IMR-90 (cell line): ENCODE measurements around the gene PRSS22. TPM values are rescaled to one million over a fixed set of nuclear protein-coding genes. Genes with fewer than 3 reads are reported as not detected.

ENCODE experiments used
- ATAC-seq: fragments of 200-7000 bp; cut with Tn5 transposase; 2 replicates; pipeline ENCODE4 v1.9.1; 2020; ENCODE audit warnings: low read depth, mild to moderate bottlenecking, moderate library complexity
- BruUV-seq: library from RNA; stranded (reverse); fragments of 400-500 nt; replicated peaks from 2 replicates; lab custom pipeline; 2021; lab: Mats Ljungman, UMichigan
- CTCF ChIA-PET: fragments of 300-600 bp; formaldehyde crosslinking; extraction: SDS; loops from one replicate; lab custom pipeline; 2021; ENCODE audit warnings: antibody characterized with exemption; lab: Yijun Ruan, JAX
- POLR2A ChIA-PET: fragments of 300-600 bp; sonication (Branson Sonifier 250); formaldehyde crosslinking; loops from one replicate; lab custom pipeline; 2022; ENCODE audit warnings: antibody characterized with exemption; ENCODE audit not compliant: unreplicated experiment; lab: Charles Lee
- DNase-seq: peaks from one replicate; pipeline ENCODE4 v3.0.0; 2013
- H2AFZ ChIP-seq: replicated peaks from 2 replicates; pipeline ENCODE3; 2013; ENCODE audit warnings: low read length, mild to moderate bottlenecking; ENCODE audit not compliant: poor library complexity
- H2AK5ac ChIP-seq: 2 replicates; pipeline ENCODE4 v1.6.1; 2013; ENCODE audit warnings: low read depth, low read length, inconsistent platforms
- H2AK9ac ChIP-seq: replicated peaks from 2 replicates; pipeline ENCODE3; 2013; ENCODE audit warnings: mild to moderate bottlenecking, low read depth, low read length, moderate library complexity; ENCODE audit not compliant: poor library complexity
- H2BK120ac ChIP-seq: 2 replicates; pipeline ENCODE4 v1.6.1; 2013; ENCODE audit warnings: low read depth, low read length, inconsistent platforms
- H2BK15ac ChIP-seq: 3 replicates; pipeline ENCODE4 v1.6.1; 2013; ENCODE audit warnings: low read depth, low read length, inconsistent platforms
- H2BK20ac ChIP-seq: 2 replicates; pipeline ENCODE4 v1.6.1; 2013; ENCODE audit warnings: low read depth, mild to moderate bottlenecking, inconsistent platforms, low read length, moderate library complexity
- H2BK5ac ChIP-seq: 2 replicates; pipeline ENCODE4 v1.6.1; 2013; ENCODE audit warnings: mild to moderate bottlenecking, low read depth, low read length, inconsistent platforms; ENCODE audit not compliant: poor library complexity, severe bottlenecking
- H3K14ac ChIP-seq: replicated peaks from 2 replicates; pipeline ENCODE4 v1.6.1; 2013; ENCODE audit warnings: low read depth, low read length, inconsistent platforms
- H3K18ac ChIP-seq: 2 replicates; pipeline ENCODE4 v1.6.1; 2013; ENCODE audit warnings: low read depth, low read length, control low read depth
- H3K23ac ChIP-seq: 2 replicates; pipeline ENCODE4 v1.6.1; 2013; ENCODE audit warnings: low read depth, low read length, inconsistent platforms
- H3K27ac ChIP-seq: 2 replicates; pipeline ENCODE4 v1.5.1; 2013; ENCODE audit warnings: mild to moderate bottlenecking, control low read depth, low read length; ENCODE audit not compliant: insufficient read depth
- H3K27me3 ChIP-seq: 2 replicates; pipeline ENCODE4 v1.6.1; 2013; ENCODE audit warnings: low read length; ENCODE audit not compliant: control insufficient read depth, insufficient read depth
- H3K36me3 ChIP-seq: 2 replicates; pipeline ENCODE4 v1.6.1; 2013; ENCODE audit warnings: low read length, mixed read lengths; ENCODE audit not compliant: control insufficient read depth, insufficient read depth
- H3K4ac ChIP-seq: 2 replicates; pipeline ENCODE4 v1.6.1; 2013; ENCODE audit warnings: low read depth, low read length, inconsistent platforms
- H3K4me1 ChIP-seq: 2 replicates; pipeline ENCODE4 v1.6.1; 2013; ENCODE audit warnings: low read length, mixed read lengths; ENCODE audit not compliant: control insufficient read depth, insufficient read depth
- H3K4me2 ChIP-seq: 2 replicates; pipeline ENCODE4 v1.6.1; 2013; ENCODE audit warnings: low read depth, mild to moderate bottlenecking, control low read depth, low read length, moderate library complexity
- H3K4me3 ChIP-seq: 2 replicates; pipeline ENCODE4 v1.5.1; 2013; ENCODE audit warnings: low read depth, mild to moderate bottlenecking, control low read depth, low read length, moderate library complexity; ENCODE audit not compliant: insufficient read depth
- H3K56ac ChIP-seq: 2 replicates; pipeline ENCODE4 v1.6.1; 2013; ENCODE audit warnings: low read length, inconsistent platforms; ENCODE audit not compliant: insufficient read depth; ENCODE audit errors: extremely low read depth
- H3K79me1 ChIP-seq, 2 experiments: 2 replicates each; pipeline ENCODE4 v1.6.1; 2013; ENCODE audit warnings: low read length in 2 of 2, inconsistent platforms in 1 of 2, low read depth in 1 of 2
- H3K9ac ChIP-seq: 2 replicates; pipeline ENCODE4 v1.6.1; 2013; ENCODE audit warnings: low read depth, low read length, control low read depth
- H3K9me1 ChIP-seq: 2 replicates; pipeline ENCODE4 v1.6.1; 2013; ENCODE audit warnings: low read length, inconsistent platforms; ENCODE audit not compliant: insufficient read depth
- H3K9me3 ChIP-seq: 2 replicates; pipeline ENCODE4 v1.6.1; 2013; ENCODE audit warnings: low read length; ENCODE audit not compliant: control insufficient read depth, insufficient read depth
- H4K20me1 ChIP-seq: 2 replicates; pipeline ENCODE4 v1.6.1; 2013; ENCODE audit warnings: low read length, inconsistent platforms; ENCODE audit not compliant: insufficient read depth
- H4K5ac ChIP-seq: 2 replicates; pipeline ENCODE4 v1.6.1; 2013; ENCODE audit warnings: mild to moderate bottlenecking, low read depth, low read length, control low read depth
- H4K8ac ChIP-seq, 2 experiments: 2 replicates each; pipeline ENCODE4 v1.6.1; 2013; ENCODE audit warnings: low read depth in 2 of 2, low read length in 2 of 2, control low read depth in 1 of 2, inconsistent platforms in 1 of 2
- H4K91ac ChIP-seq: 2 replicates; pipeline ENCODE4 v1.6.1; 2013; ENCODE audit warnings: low read depth, low read length, inconsistent platforms; ENCODE audit not compliant: insufficient read depth
- FOS ChIP-seq: fragments of 150-350 bp; IDR thresholded peaks from 2 replicates; pipeline ENCODE4 v1.6.1; 2016; ENCODE audit warnings: low read depth, low read length
- NFE2L2 ChIP-seq: fragments of 150-350 bp; IDR thresholded peaks from 2 replicates; pipeline ENCODE4 v1.6.1; 2016; ENCODE audit warnings: low read depth, mild to moderate bottlenecking, low read length
- RFX5 ChIP-seq: IDR thresholded peaks from 2 replicates; pipeline ENCODE4 v1.8.0; 2012; ENCODE audit warnings: low read depth, mild to moderate bottlenecking, low read length, moderate library complexity
- WGBS, 2 experiments: methylation state at CpG; one replicate each; pipeline versions ENCODE4 v1.1.5 to v1.1.7; 2013; ENCODE audit warnings: missing lambda C conversion rate in 2 of 2; ENCODE audit not compliant: insufficient read length in 1 of 2; ENCODE audit errors: extremely low coverage in 2 of 2; 5-methylcytosine and 5-hydroxymethylcytosine counted together
- dilution Hi-C: fragments of 300-500 bp; cut with HindIII; formaldehyde crosslinking; loops from one replicate; pipeline ENCODE4 v1.14.3; 2018; ENCODE audit warnings: low sequenced_read_pairs; ENCODE audit not compliant: unreplicated experiment
- in situ Hi-C: fragments of 300-500 bp; cut with MboI; formaldehyde crosslinking; loops from 3 replicates; pipeline ENCODE4 v1.14.3; 2019; ENCODE audit warnings: low sequenced_read_pairs, inconsistent platforms, mixed read lengths
- intact Hi-C: fragments of 100-400 bp; cut with micrococcal nuclease; formaldehyde crosslinking; loops from 2 replicates; pipeline ENCODE4 v1.10.0; 2022
- polyA plus RNA-seq, 3 experiments: library from polyadenylated mRNA; depleted of rRNA; stranded (reverse); fragments of >200 nt; gene quantifications; 2 replicates each; pipeline ENCODE4 v1.2.3, GENCODE V29; 2012; ENCODE audit warnings: low replicate concordance in 1 of 3
- total RNA-seq: library from RNA; depleted of rRNA; stranded (reverse); fragments of >200 nt; gene quantifications from 2 replicates; pipeline ENCODE4 v1.2.3, GENCODE V29; 2012
- TF ChIP-seq, protein P1 (sequence below): fragments of 150-350 bp; IDR thresholded peaks from 2 replicates; pipeline ENCODE4 v1.6.1; 2017; ENCODE audit warnings: mild to moderate bottlenecking, antibody characterized with exemption, low read length, low read depth

PRSS22 gene
- total and polyA plus RNA-seq, 2 of the 4 experiments (the other 2 are of a cell fraction), result not detected

DNA sequence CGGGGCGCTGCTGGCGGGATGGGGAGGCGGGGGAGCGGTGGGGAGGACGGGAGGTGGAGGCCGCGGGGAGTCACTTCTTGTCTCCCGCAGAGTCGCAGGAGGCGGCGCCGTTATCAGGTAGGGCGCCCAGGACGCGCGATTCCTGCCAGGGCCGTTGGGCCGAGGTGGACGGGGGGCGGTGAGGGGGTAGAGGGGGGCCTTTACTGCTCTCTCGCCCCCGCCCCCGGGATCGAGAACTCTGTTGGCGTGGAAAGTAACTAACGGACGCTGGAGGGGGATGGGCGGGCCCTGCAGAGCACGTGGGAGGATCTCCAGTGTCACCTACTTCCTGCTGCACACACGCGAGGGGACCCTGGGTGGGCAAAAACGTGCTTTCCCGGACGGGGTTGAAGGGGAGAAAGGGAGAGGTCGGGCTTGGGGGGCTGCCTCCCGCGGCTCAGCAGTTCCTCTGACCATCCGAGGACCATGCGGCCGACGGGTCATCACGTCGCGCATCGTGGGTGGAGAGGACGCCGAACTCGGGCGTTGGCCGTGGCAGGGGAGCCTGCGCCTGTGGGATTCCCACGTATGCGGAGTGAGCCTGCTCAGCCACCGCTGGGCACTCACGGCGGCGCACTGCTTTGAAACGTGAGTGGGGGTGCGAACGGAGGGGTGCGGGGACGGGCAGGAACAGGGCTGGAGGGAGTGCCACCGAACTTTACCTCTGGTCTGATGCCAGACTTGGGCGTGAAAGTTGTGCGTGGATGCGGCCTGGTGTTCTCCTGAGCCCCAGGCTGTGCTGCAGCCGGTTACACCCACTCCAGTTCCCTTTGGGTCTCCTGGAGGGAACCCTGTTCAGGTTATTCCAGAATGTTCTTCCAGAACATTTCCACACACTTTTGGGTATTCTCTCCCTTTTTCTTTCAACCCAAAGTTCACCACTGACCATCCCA, 40.4 kb downstream of the PRSS22 start:
- Histone ChIP-seq H3K9ac (no peak overlapping the region), H4K5ac (no peak overlapping the region), H3K27me3 (peaks cover 51% of the 10 kb centered on the region), H3K27ac (no peak overlapping the region), H3K18ac (no peak overlapping the region), H3K14ac (no peak overlapping the region), H2BK5ac (no peak overlapping the region), H3K9me3 (no peaks in the 10 kb centered on the region), H3K4me3 (no peak overlapping the region), H4K91ac (no peak overlapping the region), H2BK15ac (no peak overlapping the region), H2AK9ac (peak overlapping the region; percentile 55), H3K4me2 (no peak overlapping the region), H3K4ac (no peak overlapping the region), H3K56ac (no peak overlapping the region), H3K23ac (no peak overlapping the region), H3K36me3 (no peaks in the 10 kb centered on the region), H2BK20ac (no peak overlapping the region), H3K4me1 (no peaks in the 10 kb centered on the region), H2AK5ac (no peak overlapping the region), H2AFZ (no peak overlapping the region), H3K9me1 (no peaks in the 10 kb centered on the region), H3K79me1 (no peaks in the 10 kb centered on the region), H4K8ac (no peak overlapping the region), H4K20me1 (no peaks in the 10 kb centered on the region), H2BK120ac (no peak overlapping the region)
- intact Hi-C loops, result no loop called here
- in situ Hi-C loops, result no loop called here
- no peak for ATAC-seq
- BruUV-seq, result no TSS peak
- dilution Hi-C loops, result no loop called here
- 74% methylated on average over 39 of the region's 68 CpGs; no CpG with 5 or more reads in 1 of the 2 experiments for WGBS, 2 experiments
- ChIA-PET CTCF (no interaction called here), POLR2A (no interaction called here)
- TF ChIP-seq RFX5 (no peak), NFE2L2 (no peak), FOS (no peak)
- TF ChIP-seq, protein P1, sequence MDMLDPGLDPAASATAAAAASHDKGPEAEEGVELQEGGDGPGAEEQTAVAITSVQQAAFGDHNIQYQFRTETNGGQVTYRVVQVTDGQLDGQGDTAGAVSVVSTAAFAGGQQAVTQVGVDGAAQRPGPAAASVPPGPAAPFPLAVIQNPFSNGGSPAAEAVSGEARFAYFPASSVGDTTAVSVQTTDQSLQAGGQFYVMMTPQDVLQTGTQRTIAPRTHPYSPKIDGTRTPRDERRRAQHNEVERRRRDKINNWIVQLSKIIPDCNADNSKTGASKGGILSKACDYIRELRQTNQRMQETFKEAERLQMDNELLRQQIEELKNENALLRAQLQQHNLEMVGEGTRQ, result no peak
- no peak for DNase-seq
